ENCODE results near the gene CLPTM1.
"Not testable (repeated sequence)": the region's sequence is repeated elsewhere in the genome, so short reads cannot be mapped to it uniquely, and the experiment has no call there.

CLPTM1 gene

DNA sequence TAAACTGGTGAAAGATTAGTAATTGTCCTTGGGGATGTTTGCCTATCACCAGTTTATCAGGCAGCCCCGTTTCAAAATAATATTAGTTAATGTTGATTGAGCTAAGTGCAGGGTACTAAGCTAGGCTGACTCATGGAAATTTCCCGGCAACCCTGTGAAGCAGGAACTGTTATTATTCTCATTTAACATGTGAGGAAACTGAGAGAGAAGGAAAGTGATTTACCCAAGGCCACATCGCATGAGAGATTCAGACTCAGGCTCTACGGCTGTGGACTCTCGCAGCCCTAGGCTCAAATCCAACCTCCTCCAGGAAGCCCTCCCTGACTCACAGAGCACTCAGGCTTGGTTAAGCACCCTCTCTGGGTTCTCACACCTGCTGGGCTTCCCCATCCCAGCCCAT, 19.7 kb downstream of the CLPTM1 start:
- DNase-seq (ENCODE audit: low read depth in 2 of 2) = no peak

DNA sequence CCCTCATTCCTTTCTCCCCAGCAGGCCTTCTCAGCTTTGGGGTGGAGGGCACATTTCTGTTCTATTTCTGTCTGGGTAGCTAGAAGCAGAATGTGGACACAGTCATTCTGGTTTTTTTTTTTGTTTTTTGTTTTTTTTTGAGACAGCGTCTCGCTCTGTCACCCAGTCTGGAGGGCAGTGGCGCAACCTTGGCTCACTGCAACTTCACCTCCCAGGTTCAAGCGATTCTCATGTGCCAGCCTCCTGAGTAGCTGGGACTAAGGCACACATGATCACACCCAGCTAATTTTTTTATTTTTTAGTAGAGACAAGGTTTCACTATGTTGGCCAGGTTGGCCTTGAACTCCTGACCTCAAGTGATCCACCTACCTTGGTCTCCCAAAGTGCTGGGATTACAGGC, 20.3 kb downstream of the CLPTM1 start:
- DNase-seq (ENCODE audit: low read depth in 2 of 2) = no peak

DNA sequence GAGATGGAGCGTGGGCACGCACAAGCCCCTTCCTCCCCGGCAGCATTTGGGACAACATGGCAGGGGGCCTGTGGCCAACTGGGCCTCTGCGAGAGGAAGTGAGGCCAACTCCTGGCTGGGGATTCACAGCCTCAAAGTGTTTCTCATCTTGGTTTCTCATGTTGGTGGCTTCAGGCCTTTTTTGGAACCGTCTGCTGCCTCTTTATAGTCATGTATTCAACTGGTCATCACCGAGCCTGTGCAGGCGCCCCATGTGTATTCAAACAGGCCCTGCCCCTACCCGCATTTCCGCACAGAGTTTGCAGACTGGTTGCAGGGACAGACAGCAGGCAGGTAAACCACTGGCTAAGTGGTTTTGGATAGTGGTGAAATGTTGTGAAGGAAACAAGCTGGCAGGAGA, 28.8 kb downstream of the CLPTM1 start:
- no peak for DNase-seq (ENCODE audit: low read depth in 2 of 2)

DNA sequence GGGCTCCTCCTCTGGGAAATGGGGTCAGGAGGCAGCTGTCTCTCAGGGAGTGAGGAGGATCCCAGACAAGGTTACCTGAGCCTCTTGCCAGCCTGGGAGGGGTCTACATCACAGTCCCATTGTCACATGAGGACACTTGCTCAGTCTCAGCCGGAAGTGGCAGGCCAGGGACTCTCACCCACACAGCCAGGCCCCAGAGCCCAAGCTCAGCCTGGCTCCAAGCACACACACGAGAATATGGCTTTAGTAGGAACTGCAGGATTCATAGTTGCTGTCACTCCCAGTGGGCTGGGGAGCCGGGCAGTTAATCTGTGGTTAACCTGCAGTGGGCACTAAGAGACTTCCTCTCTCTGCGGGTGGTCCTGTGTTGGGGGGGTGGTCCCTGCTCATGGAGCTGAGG, 30.3 kb downstream of the CLPTM1 start:
- no peak for DNase-seq (ENCODE audit: low read depth in 2 of 2)

DNA sequence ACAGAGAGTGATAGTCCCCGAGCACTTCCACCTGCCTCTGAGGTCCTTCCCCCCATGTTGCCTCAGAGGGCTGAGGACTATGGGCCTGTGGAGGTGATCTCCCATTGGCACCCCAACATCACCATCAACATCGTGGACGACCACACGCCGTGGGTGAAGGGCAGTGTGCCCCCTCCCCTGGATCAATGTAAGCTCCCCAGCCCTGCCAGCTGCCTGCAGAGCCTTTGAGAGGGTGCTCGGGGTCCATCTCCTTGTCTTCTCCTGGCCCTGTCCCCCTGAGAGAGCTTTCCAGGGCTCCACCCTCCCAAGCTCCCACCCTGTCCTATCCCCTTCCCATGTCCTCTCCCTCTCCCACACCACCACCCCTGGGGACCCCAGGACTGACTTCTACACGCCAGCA, 31.2 kb downstream of the CLPTM1 start:
- DNase-seq (ENCODE audit: low read depth in 2 of 2) = no peak

DNA sequence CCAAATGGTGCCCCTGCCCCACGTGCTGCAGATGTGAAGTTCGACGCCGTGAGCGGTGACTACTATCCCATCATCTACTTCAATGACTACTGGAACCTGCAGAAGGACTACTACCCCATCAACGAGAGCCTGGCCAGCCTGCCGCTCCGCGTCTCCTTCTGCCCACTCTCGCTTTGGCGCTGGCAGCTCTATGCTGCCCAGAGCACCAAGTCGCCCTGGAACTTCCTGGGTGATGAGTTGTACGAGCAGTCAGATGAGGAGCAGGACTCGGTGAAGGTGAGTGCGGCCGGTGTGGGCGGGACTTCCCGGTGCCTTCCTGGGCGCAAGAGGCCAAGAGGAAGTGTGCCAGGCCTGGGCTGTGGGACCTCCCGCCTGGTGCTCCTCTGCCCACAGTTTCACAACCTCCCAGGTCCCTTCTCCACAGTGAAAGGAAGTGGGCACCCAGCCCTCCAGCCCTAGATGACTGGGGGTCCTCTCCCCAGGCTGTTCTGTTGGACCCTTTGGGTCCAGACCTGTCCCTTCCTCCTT, 32.0 kb downstream of the CLPTM1 start:
- DNase-seq (ENCODE audit: low read depth in 2 of 2) = no peak

DNA sequence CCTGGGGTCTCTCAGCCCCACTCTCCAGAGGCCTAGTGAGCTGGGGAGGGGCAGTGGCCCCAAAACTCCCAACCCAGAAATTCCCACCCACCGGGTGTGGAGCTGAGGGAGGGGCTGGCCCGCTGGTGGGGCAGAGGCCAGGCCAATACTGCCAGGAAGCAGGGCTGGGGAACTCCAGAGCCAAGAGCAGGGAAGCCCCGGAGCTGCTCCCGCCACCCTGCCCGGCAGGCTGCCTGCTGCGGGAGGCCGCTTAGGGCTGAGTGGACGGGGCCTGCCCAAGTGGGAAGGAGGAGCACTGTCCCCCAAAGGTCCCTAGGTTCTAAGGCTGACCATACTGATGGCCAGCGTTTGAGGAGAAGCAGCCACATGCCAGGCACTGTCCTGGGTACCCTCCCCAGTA, 33.1 kb downstream of the CLPTM1 start:
- no peak for DNase-seq (ENCODE audit: low read depth in 2 of 2)

DNA sequence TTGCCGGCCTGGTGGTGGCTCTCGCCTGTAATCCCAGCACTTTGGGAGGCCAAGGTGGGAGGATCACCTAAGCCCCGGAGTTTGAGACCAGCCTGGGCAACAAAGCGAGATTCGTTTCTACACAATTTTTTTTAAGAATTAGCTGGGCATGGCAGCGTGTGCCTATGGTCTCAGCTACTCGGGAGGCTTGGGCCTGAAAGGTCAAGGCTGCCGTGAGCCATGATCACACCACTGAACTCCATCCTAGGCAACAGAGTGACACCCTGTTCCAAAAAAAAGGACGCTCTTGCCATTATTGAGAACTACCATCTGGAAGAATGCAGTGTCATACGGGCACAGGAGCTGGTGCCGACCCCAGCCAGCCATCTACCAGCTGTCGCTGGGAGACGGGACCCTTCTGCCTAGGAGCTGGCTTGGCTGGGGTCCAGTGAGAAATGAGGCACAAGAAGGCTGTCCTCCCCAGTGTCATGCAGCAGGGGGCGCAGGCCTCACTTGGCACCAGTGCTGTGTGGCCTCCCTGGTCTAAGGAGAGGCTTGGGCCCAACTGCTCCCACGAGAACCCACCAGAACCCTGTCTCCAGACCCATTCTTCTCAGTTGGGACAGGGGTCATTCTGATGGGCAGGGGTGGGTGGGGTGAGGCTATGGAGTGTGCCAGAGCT, 33.8 kb downstream of the CLPTM1 start:
- DNase-seq (ENCODE audit: low read depth in 2 of 2) = peak; percentile 7 to 26

DNA sequence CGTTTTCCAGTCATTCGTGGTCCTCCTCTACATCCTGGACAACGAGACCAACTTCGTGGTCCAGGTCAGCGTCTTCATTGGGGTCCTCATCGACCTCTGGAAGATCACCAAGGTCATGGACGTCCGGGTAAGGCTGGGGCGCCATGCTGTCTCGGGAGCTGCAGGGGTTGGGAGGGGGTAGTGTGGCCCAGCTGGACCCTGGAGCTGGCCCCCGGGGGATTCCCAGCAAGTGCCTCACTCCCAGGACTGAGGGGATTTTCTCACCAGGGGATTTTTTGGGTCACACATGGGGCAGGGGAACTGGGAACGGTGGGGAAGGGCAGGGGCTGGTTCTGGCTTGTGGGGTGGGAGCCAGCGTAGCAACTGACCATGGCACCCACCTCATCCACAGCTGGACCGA, 35.3 kb downstream of the CLPTM1 start:
- no peak for DNase-seq (ENCODE audit: low read depth in 2 of 2)

DNA sequence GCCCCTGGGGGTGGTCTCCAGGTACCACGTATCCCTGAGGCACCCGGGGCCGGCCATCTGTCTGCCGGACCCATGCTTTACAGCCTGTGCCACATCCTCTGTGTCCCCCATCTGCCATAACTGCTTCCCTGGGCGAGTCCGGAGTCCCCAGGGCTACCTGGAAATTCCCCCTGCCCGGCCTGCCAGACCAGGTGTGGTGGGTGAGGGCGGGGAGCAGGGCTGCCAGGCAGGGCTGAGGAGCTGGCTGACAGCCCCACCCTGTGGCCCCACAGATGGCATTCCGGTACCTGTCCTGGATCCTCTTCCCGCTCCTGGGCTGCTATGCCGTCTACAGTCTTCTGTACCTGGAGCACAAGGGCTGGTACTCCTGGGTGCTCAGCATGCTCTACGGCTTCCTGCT, 35.8 kb downstream of the CLPTM1 start:
- DNase-seq (ENCODE audit: low read depth in 2 of 2) = no peak

DNA sequence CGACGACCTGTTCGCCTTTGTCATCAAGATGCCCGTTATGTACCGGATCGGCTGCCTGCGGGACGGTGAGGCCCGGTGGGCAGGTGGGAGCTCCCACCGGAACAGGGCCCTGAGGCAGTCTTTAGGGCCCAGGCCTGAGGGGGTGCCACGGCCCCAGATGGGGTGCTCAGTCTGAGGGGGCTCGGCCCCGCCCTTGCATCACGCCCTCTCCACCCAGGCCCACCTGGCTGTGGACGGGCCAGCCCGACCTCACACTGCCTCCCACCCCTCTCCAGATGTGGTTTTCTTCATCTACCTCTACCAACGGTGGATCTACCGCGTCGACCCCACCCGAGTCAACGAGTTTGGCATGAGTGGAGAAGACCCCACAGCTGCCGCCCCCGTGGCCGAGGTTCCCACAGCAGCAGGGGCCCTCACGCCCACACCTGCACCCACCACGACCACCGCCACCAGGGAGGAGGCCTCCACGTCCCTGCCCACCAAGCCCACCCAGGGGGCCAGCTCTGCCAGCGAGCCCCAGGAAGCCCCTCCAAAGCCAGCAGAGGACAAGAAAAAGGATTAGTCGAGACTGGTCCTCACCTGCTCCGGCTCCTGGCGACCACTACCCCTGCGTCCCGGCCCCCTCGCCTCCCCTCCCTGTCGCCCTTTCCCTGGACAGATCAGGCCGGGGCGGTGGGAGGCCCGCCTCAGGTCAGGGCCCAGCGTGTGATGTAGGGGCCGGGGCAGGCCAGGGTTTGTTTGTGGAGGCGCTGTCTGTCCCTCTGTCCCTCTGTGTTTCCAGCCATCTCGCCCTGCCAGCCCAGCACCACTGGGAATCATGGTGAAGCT, 37.4 kb downstream of the CLPTM1 start:
- DNase-seq (ENCODE audit: low read depth in 2 of 2) = no peak

DNA sequence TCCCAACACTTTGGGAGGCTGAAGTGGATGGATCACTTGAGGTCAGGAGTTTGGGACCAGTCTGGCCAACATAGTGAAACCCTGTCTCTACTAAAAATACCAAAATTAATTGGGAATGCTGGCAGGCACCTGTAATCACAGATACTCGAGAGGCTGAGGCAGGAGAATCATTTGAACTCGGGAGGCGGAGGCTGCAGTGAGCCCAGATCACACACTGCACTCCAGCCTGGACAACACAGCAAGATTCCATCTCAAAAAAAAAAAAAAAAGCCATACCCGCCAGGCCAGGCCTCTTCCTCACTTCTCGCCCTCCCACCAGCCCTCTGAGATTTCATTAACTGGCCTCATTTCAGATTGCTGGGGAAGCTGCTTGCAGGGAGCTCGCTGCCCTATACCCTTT, 38.3 kb downstream of the CLPTM1 start:
- DNase-seq (ENCODE audit: low read depth in 2 of 2) = no peak

DNA sequence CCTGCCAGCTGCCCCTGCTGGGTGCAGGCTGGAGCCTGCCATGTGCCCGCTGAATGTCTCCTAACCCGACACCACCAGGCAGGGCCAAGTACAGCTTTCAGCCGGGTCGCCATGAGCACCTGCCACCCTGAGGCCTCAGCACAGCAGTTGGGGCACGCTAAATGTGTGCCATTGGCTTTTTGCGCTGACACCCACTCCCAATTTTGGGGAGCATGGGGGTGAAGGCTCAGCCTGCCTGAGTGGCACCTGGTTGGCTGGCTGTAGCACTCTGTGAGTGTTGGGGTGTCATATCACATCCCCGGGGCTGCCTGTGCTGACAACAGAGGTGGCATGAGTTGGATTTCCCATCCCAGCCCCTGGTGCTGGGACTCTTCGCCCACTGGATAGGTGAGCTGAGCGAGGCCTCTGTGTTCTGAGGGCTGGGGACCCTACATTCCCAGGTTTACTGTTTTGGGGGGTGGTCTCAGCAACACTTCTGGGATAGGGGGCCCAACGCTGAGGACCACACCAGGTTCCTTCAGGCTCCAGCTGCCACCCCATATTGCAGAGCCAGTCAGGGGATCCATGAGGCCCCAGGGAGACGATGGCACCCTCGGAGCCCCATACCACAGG, 38.9 kb downstream of the CLPTM1 start:
- DNase-seq (ENCODE audit: low read depth in 2 of 2) = no peak

DNA sequence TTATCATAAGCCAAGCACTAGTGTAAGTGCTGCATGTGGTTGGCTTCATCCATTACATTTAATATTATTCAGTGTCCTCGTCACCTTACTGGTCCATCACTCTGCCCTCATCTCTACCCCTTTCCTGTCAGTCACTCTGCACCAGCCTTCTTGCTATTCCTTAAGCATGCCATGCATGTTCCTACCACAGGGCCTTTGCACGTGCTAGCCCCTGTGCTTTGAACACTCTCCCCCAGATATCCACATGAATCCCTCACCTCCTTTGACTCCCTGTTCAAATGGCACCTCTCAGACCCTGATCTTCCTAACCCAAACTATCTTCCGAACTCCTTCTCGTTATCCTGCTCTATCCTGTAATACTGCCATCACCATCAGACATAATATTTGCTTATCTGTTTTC, 42.8 kb downstream of the CLPTM1 start:
- DNase-seq (ENCODE audit: low read depth in 2 of 2) = no peak

DNA sequence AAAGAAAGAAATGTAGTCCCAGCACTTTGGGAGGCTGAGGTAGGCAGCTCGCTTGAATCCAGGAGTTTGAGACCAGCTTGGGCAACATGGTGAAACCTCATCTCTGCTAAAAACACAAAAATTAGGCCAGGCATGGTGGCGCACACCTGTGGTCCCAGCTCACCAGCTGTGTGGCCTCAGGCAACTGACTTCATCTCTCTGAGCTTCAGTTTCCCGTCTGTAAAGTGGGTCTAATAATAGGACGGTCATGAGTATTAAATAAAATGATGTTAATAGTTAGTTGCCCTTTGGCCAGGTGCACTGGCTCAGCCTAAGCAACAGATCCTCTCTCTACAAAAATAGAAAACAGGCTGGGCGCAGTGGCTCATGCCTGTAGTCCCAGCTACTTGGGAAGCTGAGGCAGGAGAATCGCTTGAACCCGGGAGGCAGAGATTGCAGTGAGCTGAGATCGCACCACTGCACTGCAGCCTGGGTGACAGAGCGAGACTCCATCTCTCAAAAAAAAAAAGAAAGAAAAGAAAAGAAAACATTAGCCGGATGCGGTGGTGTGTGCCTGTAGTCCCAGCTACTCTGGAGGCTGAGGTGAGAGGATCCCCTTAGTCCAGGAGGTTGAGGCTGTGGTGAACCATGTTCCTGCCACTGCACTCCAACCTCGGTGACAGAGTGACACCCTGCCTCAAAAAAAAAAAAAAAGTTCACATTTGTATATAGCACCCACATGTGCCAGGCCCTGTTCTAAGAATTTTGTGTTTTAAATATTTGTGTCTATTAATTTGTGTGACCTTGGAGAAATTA, 44.1 kb downstream of the CLPTM1 start:
- DNase-seq (ENCODE audit: low read depth in 2 of 2) = not testable (repeated sequence)

DNA sequence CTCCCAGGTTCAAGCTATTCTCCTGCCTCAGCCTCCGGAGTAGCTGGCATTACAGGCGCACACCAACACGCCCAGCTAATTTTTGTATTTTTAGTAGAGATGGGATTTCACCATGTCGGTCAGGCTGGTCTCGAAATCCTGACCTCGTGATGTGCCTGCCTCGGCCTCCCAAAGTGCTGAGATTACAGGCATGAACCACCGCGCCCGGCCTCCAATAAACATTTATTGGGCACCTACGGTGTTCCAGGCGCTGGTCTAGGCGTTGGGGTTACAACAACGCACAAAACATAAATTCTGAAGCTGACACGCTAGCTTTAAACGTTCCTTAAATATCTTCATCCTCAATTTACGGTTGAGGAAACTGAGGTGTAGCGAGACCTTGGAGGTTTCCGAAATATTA, 45.5 kb downstream of the CLPTM1 start:
- not testable (repeated sequence) for DNase-seq (ENCODE audit: low read depth in 2 of 2)

DNA sequence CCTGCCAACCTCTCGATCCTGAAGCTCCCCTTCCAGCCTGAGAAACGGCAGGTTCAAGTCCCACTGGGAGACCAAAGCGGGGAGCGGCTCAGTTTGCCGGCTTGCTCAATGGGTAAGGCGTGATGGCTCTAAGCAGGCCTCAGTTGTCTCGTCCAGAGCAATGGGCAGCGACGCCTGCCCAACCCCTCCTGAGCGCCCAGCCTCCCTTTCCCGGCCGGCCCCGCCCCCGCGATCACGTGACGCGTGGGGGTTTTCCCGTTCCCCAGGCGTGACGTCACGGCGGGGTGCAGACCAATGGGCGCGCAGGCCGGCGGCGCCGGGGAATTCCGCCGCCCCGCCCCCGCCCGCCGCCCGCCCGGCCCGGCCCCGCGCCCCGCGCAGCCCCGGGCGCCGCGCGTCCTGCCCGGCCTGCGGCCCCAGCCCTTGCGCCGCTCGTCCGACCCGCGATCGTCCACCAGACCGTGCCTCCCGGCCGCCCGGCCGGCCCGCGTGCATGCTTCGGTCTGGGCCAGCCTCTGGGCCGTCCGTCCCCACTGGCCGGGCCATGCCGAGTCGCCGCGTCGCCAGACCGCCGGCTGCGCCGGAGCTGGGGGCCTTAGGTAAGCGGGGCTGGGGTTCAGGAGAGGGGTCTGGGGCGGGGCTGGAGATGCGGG, 46.0 kb downstream of the CLPTM1 start, which contains the start of gene RELB:
TSS of gene RELB (plus strand) at position 378 of the 653 bp plus-strand sequence. CDS start at position 494, 116 bp downstream.
- peak; percentile 91 to 92 for DNase-seq (ENCODE audit: low read depth in 2 of 2)

DNA sequence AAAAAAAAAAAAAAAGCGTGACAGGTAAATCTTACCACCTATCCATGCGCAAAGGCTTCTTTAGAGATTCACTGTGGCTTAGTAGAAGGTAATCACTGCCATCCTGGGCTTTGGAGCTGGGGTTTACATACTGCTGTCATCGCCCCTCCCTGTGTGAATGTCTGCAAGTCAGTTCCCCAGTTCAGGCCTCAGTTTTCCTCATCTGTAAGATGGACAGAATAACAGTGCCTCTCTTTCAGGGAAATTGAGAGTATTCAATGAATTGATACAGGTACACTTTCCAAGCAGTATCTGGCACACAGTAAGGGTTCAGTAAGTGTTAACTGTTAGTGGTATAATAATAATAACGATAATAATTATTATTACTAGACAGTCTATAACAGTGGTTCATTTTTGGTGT, 48.3 kb downstream of the CLPTM1 start:
- DNase-seq (ENCODE audit: low read depth in 2 of 2) = no peak

DNA sequence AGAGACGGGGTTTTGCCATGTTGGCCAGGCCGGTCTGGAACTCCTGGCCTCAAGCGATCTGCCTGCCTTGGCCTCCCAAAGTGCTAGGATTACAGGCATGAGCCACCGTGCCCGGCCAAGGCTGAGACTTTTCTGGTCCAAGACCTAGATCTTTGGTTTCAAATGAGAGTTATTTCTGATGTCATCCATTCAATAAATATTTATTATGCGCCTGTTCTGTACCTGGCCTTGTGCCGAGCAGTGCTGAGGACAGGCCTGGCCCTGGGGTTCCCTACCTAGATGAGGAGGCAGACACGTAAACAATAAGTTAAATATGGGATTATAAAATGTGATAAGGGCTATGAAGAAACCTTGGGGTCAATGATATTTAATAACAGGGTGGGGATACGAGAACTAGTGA, 50.6 kb downstream of the CLPTM1 start:
- no peak for DNase-seq (ENCODE audit: low read depth in 2 of 2)

DNA sequence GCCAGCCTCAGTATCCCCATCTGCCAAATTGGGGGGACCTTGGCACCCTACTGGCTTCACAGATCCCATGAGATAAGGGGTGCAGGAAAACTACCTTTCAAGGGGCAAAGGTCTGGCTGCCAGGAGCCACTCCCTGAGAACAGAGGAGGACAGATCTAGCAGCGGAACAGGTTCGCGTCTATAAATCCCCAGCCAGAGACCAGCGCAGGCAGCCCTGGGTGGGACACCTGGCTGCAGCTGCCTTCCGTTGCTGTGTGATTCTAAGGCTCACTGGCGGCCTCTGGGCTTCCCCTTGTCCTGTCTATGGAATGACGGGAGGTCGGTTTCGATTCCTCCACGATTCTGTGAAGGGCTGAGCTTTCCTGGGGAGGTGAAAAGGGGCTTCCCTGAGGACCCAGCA, 53.4 kb downstream of the CLPTM1 start:
- DNase-seq (ENCODE audit: low read depth in 2 of 2) = no peak

DNA sequence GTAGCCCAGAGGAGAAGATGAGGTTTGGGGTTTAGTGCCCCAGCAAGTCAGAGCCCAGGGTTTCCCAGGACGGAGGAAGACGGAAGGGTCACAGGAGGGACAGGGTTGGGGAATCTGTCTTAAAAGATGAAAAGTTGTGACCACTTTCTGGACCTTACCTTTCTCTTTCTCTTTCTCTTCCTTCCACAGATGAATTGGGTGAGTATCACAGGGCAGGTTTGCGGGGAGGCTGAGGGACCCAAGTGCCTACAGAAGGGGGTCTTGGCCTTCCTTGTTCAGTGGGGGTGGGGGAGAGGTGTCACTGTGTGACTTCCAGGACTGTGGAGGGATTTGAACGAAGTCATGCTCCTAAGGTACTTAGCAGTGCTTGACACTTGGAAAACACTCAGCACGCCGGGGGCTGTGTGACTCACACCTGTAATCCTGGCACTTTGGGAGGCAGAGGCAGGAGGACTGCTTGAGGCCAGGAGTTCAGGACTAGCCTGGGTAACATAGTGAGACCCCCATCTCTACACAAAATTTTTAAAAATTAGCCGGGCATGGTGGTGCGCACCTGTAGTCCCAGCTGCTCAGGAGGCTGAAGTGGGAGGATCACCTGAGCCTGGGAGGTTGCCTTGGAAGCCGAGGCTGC, 54.6 kb downstream of the CLPTM1 start:
- DNase-seq (ENCODE audit: low read depth in 2 of 2) = no peak
